Measurements from ENCODE around the gene FMO5.
"Not testable (repeated sequence)": the region's sequence is repeated elsewhere in the genome, so short reads cannot be mapped to it uniquely, and the experiment has no call there.

Gene FMO5

DNA sequence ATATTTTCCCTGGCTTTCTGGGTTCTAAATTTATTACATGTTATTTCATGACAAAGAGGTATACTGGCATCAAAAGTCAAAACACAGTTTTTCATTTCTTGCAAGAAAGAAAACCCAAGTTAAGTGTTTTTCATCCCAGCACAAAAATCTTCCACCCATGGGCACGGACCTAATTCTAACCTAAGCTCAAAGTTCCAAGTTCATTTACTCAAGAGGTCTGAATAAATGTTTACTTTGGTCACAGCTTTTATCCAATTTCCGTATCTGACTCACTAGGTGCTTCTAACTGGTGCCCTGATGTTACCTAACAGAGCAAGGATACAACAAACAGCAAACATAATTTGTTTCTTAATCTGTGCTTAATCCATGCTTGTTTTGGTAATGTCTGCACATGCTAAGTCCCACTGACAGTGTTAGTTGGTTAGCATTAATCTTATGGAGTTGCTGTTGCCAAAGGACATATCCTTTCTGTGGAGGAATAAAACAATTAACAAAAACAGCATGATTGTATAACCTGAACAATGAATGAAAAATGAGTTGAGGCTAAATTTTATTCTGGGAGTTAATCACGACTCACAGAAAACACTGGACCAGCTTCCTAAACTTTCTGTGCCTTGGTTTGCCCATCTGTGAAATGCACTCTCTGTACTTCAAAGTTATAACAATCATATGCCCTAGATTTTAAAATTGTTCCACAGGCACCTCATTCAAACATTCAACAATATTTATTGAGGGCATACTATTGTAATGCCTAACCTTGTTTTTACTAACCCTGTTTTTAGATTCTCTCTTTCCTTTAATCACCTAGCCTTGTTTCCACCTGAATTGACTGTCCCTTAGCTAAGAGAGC is 13.1 kb upstream of the FMO5 start:
- intact Hi-C loops (cut with DNase I; ENCODE audit: low total_unique reads), result no loop called here
- DNase-seq, result no peak
- Histone ChIP-seq H3K4me3 (no peak overlapping the region), H3K27ac (no peak overlapping the region), H3K9me3 (no peaks in the 10 kb centered on the region), H3K36me3 (no peaks in the 10 kb centered on the region), H3K4me1 (peaks cover 0 to 5% (median 2%) of the 10 kb centered on the region in 4 donors), H3K27me3 (peaks cover 0 to 4% of the 10 kb centered on the region in 2 donors)
- TF ChIP-seq, protein P1, sequence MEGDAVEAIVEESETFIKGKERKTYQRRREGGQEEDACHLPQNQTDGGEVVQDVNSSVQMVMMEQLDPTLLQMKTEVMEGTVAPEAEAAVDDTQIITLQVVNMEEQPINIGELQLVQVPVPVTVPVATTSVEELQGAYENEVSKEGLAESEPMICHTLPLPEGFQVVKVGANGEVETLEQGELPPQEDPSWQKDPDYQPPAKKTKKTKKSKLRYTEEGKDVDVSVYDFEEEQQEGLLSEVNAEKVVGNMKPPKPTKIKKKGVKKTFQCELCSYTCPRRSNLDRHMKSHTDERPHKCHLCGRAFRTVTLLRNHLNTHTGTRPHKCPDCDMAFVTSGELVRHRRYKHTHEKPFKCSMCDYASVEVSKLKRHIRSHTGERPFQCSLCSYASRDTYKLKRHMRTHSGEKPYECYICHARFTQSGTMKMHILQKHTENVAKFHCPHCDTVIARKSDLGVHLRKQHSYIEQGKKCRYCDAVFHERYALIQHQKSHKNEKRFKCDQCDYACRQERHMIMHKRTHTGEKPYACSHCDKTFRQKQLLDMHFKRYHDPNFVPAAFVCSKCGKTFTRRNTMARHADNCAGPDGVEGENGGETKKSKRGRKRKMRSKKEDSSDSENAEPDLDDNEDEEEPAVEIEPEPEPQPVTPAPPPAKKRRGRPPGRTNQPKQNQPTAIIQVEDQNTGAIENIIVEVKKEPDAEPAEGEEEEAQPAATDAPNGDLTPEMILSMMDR (IDR thresholded peaks at IDR 0.05), result no peak

DNA sequence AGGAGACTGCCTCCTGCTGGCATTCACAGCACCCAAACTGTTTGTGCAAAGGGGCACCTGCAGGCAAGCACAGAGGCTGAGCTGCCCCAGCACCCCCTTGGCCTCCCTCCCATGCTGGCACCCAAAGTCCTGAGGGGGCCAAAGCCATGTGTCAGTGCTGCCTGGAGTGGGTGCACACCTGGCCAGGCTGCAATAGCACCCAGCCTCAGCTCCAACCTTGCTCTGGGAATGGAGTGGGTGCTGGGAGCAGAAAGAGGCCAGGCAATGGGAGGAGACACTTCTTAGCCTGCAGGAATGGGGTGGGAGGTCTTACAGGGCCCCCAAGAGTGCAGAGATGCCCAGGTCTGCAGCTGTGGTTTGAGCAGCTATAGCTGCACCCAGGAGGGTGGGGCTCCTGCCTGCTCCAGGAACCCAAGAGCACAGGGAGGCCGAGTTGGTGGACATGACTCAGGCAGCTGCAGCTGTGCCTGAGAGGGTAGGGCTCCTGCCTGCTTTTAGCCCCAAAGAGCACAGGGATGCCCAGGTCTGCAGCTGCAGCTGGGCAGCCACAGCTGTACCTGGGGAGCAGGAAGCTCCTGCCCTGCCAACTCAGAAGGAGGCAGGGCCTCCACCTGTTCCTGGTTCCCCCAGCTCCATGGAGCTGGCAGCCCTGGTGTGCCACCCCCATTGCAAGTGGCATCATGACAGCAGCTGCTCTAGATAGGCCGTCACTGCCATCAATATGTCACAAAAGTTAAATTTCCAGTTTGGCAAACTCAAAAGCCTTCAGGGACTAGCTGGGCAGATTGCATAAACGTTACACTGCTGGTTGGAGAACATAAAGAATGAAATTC is 12.0 kb upstream of the FMO5 start:
- intact Hi-C loops (cut with DNase I; ENCODE audit: low total_unique reads), result no loop called here
- Histone ChIP-seq H3K27me3 (peaks cover 0 to 4% of the 10 kb centered on the region in 2 donors), H3K27ac (no peak overlapping the region), H3K36me3 (no peaks in the 10 kb centered on the region), H3K9me3 (no peaks in the 10 kb centered on the region), H3K4me3 (no peak overlapping the region), H3K4me1 (peaks cover 0 to 4% (median 1%) of the 10 kb centered on the region in 4 donors)
- no peak for DNase-seq
- TF ChIP-seq, protein P1 (IDR thresholded peaks at IDR 0.05), result no peak

DNA sequence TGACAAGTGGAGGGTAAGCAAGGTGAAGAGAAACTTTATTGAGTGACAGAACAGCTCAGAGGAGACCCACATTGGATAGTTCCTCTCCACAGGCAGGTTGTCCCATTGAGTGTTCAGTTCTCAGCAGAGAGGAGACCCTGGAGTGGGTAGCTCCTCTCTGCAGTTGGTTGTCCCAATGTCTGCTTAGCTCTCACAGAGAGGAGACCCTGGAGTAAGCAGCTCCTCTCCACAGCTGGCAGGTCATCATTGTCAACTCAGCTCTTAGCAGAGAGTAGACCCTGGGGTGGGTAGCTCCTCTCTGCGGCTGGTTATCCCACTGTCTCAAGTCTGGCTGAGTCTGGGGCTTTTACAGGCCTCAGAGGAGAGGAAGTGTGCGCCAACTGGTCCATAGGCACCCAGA is 11.3 kb upstream of the FMO5 start:
- TF ChIP-seq, protein P1 (IDR thresholded peaks at IDR 0.05), result no peak
- Histone ChIP-seq H3K9me3 (no peaks in the 10 kb centered on the region), H3K36me3 (no peaks in the 10 kb centered on the region), H3K27ac (no peak overlapping the region), H3K4me3 (no peak overlapping the region), H3K4me1 (no peaks in the 10 kb centered on the region), H3K27me3 (peaks cover 0 to 4% of the 10 kb centered on the region in 2 donors)
- no peak for DNase-seq
- intact Hi-C loops (cut with DNase I; ENCODE audit: low total_unique reads), result no loop called here

DNA sequence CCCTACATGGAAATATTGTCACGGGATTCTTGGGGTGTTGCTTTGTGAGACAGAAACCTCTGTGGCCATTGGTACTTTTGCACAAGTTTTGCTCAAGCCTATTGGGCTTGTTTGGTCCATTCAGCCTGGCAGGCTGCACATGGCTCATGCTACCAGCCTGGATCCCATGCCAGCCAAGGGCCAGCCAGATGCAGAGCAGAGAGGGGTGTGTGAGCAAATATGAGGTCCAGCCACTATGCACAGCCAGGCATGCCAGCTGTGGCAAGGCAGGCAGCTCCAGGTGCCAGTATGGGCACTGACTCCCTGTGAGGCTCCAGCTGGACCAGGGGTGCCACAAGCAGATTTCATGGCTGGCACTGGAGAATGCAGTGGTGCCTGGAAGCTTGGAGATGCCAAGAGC is 10.7 kb upstream of the FMO5 start:
- H3K9me3 ChIP-seq, result no peaks in the 10 kb centered on the region
- no peak overlapping the region for H3K4me3 ChIP-seq
- TF ChIP-seq, protein P1 (IDR thresholded peaks at IDR 0.05), result no peak
- H3K4me1 ChIP-seq, result no peaks in the 10 kb centered on the region
- H3K36me3 ChIP-seq, result no peaks in the 10 kb centered on the region
- peaks cover 0 to 4% of the 10 kb centered on the region in 2 donors for H3K27me3 ChIP-seq
- no peak overlapping the region for H3K27ac ChIP-seq
- intact Hi-C loops (cut with DNase I; ENCODE audit: low total_unique reads), result no loop called here
- no peak for DNase-seq

DNA sequence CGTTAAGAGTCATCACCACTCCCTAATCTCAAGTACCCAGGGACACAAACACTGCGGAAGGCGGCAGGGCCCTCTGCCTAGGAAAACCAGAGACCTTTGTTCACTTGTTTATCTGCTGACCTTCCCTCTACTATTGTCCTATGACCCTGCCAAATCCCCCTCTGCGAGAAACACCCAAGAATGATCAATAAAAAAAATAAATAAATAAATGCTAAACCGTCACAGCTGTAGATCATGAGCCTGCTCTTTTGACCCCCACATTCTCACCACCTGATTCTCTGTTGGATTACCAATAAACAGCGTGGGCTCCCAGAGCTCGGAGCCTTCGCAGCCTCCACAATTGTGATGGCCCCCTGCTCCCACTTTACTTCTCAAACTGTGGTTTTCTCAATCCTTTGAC is 8.8 kb upstream of the FMO5 start:
- intact Hi-C loops (cut with DNase I; ENCODE audit: low total_unique reads); DNase-seq; H3K4me3 ChIP-seq; H3K27ac ChIP-seq; H3K27me3 ChIP-seq; H3K36me3 ChIP-seq; H3K9me3 ChIP-seq; H3K4me1 ChIP-seq: not testable (repeated sequence)

DNA sequence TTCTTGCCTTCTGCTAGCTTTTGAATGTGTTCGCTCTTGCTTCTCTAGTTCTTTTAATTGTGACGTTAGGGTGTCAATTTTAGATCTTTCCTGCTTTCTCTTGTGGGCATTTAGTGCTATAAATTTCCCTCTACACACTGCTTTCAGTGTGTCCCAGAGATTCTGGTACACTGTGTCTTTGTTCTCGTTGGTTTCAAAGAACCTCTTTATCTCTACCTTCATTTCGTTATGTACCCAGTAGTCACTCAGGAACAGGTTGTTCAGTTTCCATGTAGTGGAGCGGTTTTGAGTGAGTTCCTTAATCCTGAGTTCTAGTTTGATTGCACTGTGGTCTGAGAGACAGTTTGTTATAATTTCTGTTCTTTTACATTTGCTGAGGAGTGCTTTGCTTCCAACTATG is 5.9 kb upstream of the FMO5 start:
- intact Hi-C loops (cut with DNase I; ENCODE audit: low total_unique reads); H3K9me3 ChIP-seq; H3K4me3 ChIP-seq; H3K27ac ChIP-seq; DNase-seq; H3K27me3 ChIP-seq; H3K4me1 ChIP-seq; H3K36me3 ChIP-seq: not testable (repeated sequence)

Data from tibial artery (tissue), 4 donors.